ENCODE data around the gene SF3B2. TPM values are rescaled to one million over a fixed set of nuclear protein-coding genes. Genes with fewer than 3 reads are reported as not detected.
A peak's percentile ranks its signal among the peaks of the same experiment; 100 is the strongest.

The SF3B2 gene
- total RNA-seq, 1 experiment from 2014 or later: 358 TPM

GRCh38 chr11:66115638-66116301, 63.6 kb downstream of the SF3B2 start:
- TF ChIP-seq EZH2 (IDR thresholded peaks at IDR 0.05; ENCODE audit: borderline replicate concordance, low read depth, low read length, poor library complexity, severe bottlenecking): no peak
- TF ChIP-seq CTCF (conservative IDR thresholded peaks at IDR 0.05; ENCODE audit: low read depth, low read length): no peak
- DNase-seq (ENCODE audit: low spot score): peak; percentile 65
- Histone ChIP-seq H3K36me3 (ENCODE audit: insufficient read depth, low read length, poor library complexity, severe bottlenecking) (no peaks in the 10 kb centered on the region), H3K27ac (ENCODE audit: low read depth, low read length, poor library complexity, severe bottlenecking) (peak overlapping the region; percentile 72), H3K4me3 (ENCODE audit: low read depth, low read length, poor library complexity, severe bottlenecking) (peak overlapping the region; percentile 17), H3K4me1 (ENCODE audit: insufficient read depth, low read length, poor library complexity, severe bottlenecking) (peaks cover 84% of the 10 kb centered on the region), H3K9me3 (ENCODE audit: low read depth, low read length, poor library complexity, severe bottlenecking) (no peaks in the 10 kb centered on the region), H3K27me3 (replicated peaks; ENCODE audit: insufficient read depth, low read depth, low read length, poor library complexity) (no peaks in the 10 kb centered on the region)
- POLR2A ChIA-PET (ENCODE audit: low non-redundant PET): interaction anchor here (0.6 to 1.1 kb wide), 2 partner anchors 11 to 203 kb away, joined by 7 to 9 read pairs; no protein-coding TSS in a partner anchor
- no TSS peak for BruUV-seq (replicated peaks)
- intact Hi-C loops (cut with micrococcal nuclease; ENCODE audit: unreplicated experiment): loop anchor here (5.0 kb wide), 1 partner anchor 43 kb away; the partner anchor contains the start of gene PACS1
- CTCF ChIA-PET: interaction anchor here (0.6 kb wide), 1 partner anchor 11 kb away, joined by 3 read pairs; no protein-coding TSS in a partner anchor

- BruUV-seq (replicated peaks): no TSS peak
- Histone ChIP-seq H3K9me3 (ENCODE audit: low read depth, low read length, poor library complexity, severe bottlenecking) (no peaks in the 10 kb centered on the region), H3K4me3 (ENCODE audit: low read depth, low read length, poor library complexity, severe bottlenecking) (no peak overlapping the region), H3K27ac (ENCODE audit: low read depth, low read length, poor library complexity, severe bottlenecking) (peak overlapping the region; percentile 72), H3K36me3 (ENCODE audit: insufficient read depth, low read length, poor library complexity, severe bottlenecking) (no peaks in the 10 kb centered on the region), H3K27me3 (replicated peaks; ENCODE audit: insufficient read depth, low read depth, low read length, poor library complexity) (no peaks in the 10 kb centered on the region), H3K4me1 (ENCODE audit: insufficient read depth, low read length, poor library complexity, severe bottlenecking) (peaks cover 89% of the 10 kb centered on the region)
- intact Hi-C loops (cut with micrococcal nuclease; ENCODE audit: unreplicated experiment): loop anchor here (5.0 kb wide), 1 partner anchor 44 kb away; the partner anchor contains the start of gene PACS1
- DNase-seq (ENCODE audit: low spot score): no peak
- ChIA-PET POLR2A (ENCODE audit: low non-redundant PET) (interaction anchor here (0.7 kb wide), 1 partner anchor 762 kb away, joined by 16 read pairs; no protein-coding TSS in a partner anchor), CTCF (no interaction called here)
- no peak for TF ChIP-seq EZH2 (IDR thresholded peaks at IDR 0.05; ENCODE audit: borderline replicate concordance, low read depth, low read length, poor library complexity, severe bottlenecking)
- TF ChIP-seq CTCF (conservative IDR thresholded peaks at IDR 0.05; ENCODE audit: low read depth, low read length): no peak
Observed at GRCh38 chr11:66116576-66117361, 64.6 kb downstream of the SF3B2 start.

- Histone ChIP-seq H3K36me3 (ENCODE audit: insufficient read depth, low read length, poor library complexity, severe bottlenecking) (no peaks in the 10 kb centered on the region), H3K4me3 (ENCODE audit: low read depth, low read length, poor library complexity, severe bottlenecking) (no peak overlapping the region), H3K27ac (ENCODE audit: low read depth, low read length, poor library complexity, severe bottlenecking) (peak overlapping the region; percentile 92), H3K4me1 (ENCODE audit: insufficient read depth, low read length, poor library complexity, severe bottlenecking) (peaks cover 69% of the 10 kb centered on the region), H3K9me3 (ENCODE audit: low read depth, low read length, poor library complexity, severe bottlenecking) (no peaks in the 10 kb centered on the region), H3K27me3 (replicated peaks; ENCODE audit: insufficient read depth, low read depth, low read length, poor library complexity) (no peaks in the 10 kb centered on the region)
- ChIA-PET CTCF (no interaction called here), POLR2A (ENCODE audit: low non-redundant PET) (interaction anchor here (0.5 to 0.7 kb wide), 3 partner anchors 11 to 138 kb away, joined by 8 to 10 read pairs (median 9); no protein-coding TSS in a partner anchor)
- intact Hi-C loops (cut with micrococcal nuclease; ENCODE audit: unreplicated experiment): loop anchor here (5.0 kb wide), 1 partner anchor 47 kb away; the partner anchor contains the start of gene PACS1
- BruUV-seq (replicated peaks): TSS peak; percentile 95
- TF ChIP-seq CTCF (conservative IDR thresholded peaks at IDR 0.05; ENCODE audit: low read depth, low read length) (no peak), EZH2 (IDR thresholded peaks at IDR 0.05; ENCODE audit: borderline replicate concordance, low read depth, low read length, poor library complexity, severe bottlenecking) (no peak)
- no peak for DNase-seq (ENCODE audit: low spot score)
Observed at GRCh38 chr11:66118847-66119246, 66.7 kb downstream of the SF3B2 start.
